GM19023 (cell line): ENCODE results near the gene ADSL.

ENCODE experiments used
- ATAC-seq: cut with Tn5 transposase; IDR thresholded peaks from one replicate; pipeline ENCODE4 v1.9.1; 2021; ENCODE audit warnings: mild to moderate bottlenecking, moderate library complexity; ENCODE audit not compliant: unreplicated experiment

Gene ADSL

DNA sequence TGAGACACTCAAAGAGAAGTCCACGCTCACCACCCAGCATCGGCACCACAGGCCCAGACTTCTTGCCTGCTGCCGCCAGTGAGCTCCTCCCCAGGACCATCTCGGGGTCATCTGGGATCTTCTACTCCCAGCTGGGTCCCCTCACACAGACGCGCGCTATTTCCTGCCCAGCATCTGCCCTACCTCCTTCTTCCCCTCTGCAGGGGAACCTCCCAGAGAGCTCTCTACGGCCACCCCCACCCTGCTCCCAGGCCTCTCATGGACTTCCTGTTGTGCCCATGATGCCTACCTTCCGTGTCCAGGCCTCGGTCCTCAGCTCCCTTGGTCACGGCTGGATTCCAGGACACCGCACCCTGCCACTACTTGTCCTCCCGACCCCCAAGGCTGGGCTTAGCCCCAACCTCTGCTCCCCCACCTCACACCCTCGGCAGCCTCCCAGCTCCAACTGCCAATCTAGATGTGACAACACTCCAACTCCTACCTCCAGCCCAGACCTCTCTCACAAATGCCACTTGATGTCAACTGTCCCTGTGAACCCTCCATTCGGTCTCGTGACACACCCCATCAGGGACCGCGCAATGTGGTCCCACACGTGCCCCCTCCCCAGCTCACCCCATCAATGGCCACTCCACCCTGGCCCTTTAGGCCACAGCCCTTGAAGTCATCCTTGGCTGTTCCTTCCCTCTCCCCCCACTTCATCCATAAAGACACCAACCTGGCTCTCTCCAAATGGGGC, 69.4 kb downstream of the ADSL start:
- ATAC-seq = no peak

- no peak for ATAC-seq
Observed at GRCh38 chr22:40416267-40416570, 69.9 kb downstream of the ADSL start.

- ATAC-seq = no peak
Observed at GRCh38 chr22:40416636-40417035, 70.3 kb downstream of the ADSL start.

DNA sequence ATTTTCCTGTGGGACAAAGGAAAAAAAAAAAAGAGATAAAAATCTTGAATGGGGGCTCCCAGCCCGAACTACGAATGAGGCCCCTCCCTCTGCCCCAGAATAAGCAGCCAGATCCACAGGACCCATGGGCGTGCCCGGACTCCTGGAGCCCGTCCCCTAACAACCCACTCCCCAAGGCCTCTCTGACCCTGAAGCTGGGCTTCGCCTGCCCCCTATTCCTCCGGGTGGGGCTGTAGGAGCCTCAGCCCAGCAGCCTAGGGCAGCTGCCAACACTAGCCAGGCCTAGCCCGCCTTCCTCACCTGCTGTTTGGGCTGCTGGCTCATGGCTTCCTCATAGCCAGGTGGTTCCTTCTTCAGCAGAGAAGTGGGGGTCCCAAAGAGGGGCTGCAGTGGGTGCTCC, 70.7 kb downstream of the ADSL start:
- ATAC-seq = no peak

DNA sequence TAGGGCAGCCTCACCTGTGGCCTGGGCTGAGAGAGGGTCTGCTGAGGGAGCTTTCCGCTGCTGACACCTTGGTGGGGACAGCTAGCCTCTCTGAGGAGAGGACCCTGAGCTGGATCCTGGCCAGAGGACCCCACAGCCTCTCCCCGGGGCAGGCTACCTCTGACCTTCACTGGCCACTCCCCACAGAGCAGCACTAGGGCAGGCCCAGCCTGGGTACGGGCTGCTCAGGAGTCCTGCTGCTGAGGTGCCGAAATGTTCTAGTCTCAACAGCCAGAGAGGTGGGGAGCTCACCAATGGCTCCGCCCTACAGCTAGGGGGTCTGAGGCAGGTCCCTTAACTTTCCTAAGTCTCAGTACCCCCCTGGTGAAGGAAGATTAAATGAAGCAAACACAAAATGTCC, 71.6 kb downstream of the ADSL start:
- no peak for ATAC-seq

GRCh38 chr22:40418366-40419201, 72.3 kb downstream of the ADSL start:
- ATAC-seq = no peak

GRCh38 chr22:40419718-40420117, 73.4 kb downstream of the ADSL start:
- no peak for ATAC-seq

- no peak for ATAC-seq
Observed at GRCh38 chr22:40420341-40421081, 74.2 kb downstream of the ADSL start.

DNA sequence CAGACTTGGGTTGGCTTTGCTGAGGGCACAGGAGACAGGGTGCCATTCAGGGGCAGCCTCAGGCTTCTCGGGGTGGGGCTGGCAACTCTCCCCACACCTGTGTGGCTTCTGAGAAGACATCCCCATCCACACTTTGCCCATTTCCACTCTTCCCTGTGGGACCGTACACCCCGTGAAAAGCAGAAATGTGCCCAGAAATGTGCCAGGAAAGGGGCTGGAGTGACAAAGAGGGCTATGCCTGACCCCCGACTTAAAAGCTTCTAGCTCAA, 74.7 kb downstream of the ADSL start:
- no peak for ATAC-seq

GRCh38 chr22:40421941-40422340, 75.6 kb downstream of the ADSL start:
- ATAC-seq = no peak

GRCh38 chr22:40422558-40423309, 76.4 kb downstream of the ADSL start:
- ATAC-seq = no peak

DNA sequence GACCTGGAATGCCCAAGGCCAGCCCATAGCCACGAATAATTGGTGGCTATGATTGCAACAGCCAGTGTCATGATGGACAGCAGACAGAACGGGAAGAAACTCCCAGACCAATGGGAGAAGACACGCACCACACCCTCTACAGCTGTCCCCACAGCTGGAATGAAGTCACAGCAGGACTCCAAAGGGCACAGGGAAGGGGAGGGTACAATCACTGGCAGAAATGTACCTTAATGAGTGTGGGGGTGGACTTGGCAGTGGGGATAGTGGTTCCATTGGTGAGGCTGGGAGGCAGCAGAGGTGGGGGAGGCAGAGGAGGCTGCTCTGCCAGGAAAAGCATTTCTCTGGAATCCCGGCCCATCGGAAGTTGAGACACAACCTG, 77.0 kb downstream of the ADSL start:
- ATAC-seq = no peak

DNA sequence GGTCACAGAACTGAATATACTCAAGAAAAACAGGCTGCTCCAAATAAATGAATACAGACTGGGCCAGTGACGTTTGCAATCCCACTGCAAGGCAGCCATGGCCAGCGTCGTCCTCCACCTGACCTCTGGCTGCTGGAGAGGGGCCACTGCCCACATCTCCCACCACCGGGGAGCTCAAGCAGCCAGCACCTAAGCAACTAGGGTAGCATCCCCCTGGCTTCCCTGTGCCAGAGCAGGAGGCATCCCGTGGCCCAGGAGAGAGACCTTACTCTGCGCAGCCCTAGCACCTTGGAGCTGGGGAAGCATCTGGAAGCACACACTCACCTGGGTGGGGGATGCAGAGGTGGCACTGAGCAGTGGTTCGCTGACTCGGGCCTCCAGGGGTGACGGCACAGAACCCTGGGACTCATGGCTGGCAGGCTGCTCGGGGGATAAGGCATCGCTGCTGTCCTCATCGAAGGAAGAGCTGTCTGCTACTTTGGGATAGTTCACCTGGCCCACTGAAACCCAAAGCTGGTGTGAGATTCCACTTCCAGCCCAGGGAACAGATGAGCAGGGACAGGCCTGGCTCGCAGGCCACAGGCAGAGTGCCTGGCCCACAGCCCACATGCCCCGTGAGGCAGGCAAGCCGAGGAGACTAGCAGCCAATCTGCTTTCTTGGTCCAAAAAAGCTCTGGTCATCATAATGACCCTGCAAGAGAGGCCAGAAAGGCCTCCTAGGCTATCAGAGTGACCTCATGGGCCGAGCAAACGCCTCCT, 77.8 kb downstream of the ADSL start:
- no peak for ATAC-seq

- ATAC-seq = no peak
Observed at GRCh38 chr22:40425082-40425481, 78.8 kb downstream of the ADSL start.

DNA sequence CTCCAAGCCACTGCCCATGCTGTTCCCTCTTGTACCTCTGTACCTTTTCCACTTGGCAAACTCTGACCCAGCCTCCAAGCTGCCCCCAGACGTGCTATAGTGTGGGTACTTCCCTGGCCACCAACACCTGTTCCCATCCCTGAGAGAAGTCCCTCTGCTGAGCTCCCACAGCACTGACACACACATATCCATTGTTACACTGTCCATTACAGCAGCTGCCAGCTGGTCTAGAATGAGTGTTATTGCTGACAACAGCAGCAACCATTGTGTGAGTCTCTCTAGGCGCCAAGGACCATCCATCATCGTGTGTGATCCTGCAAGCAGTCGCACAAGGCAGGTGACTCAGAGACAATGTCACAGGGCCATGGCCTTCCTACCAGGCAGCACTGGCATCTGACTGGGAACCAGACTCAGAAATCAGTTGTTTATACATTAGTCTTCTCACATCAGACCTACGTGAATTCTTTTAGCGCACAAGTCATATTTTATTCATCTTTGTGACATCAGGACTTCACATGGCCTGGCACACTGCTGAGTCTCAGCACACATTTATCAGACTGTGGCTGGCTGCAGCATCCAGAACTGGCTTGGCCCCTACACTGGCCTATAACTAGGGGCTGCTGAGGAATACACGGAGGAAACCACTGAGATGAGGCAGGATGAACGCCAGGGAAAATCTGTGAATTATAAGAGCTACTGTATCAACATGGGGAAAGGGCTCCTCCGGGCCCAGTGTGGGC, 80.5 kb downstream of the ADSL start:
- no peak for ATAC-seq

DNA sequence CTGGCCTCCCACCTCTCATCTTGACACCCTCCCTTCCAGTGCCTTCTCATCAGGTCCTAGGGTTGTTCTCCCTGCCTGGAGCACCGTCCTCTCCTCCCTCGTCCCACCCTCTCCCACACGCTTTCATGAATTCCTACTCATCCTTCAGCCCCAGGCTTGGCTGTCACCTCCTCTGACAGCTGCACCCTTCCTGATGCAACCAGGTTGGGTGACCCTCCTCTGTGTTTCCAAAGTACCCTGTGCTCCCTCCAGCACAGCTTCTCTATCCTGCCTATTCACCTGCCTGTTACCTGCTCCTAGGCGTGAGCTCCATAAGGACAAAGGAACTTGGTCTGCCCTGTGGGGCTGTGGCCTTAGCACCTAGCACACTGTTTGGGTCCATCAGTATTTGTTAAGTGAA, 82.5 kb downstream of the ADSL start:
- no peak for ATAC-seq

- ATAC-seq = no peak
Observed at GRCh38 chr22:40429481-40429880, 83.2 kb downstream of the ADSL start.

GRCh38 chr22:40430991-40431390, 84.7 kb downstream of the ADSL start:
- no peak for ATAC-seq

- ATAC-seq = no peak
Observed at GRCh38 chr22:40432157-40432556, 85.9 kb downstream of the ADSL start.

- ATAC-seq = no peak
Observed at GRCh38 chr22:40432625-40433024, 86.3 kb downstream of the ADSL start.
